KOPT-K1 (cell line): Measurements from ENCODE around the gene TRIM52.

Experiments
- H3K27ac ChIP-seq: fragments of 200-600 bp; sonication (generic); 2 replicates; pipeline ENCODE4 v1.5.1; 2016; ENCODE audit warnings: antibody characterized with exemption, mild to moderate bottlenecking, low read depth, low read length; ENCODE audit not compliant: poor library complexity, severe bottlenecking
- H3K36me3 ChIP-seq: fragments of 200-600 bp; sonication (generic); 2 replicates; pipeline ENCODE4 v1.5.1; 2017; ENCODE audit warnings: antibody characterized with exemption, mild to moderate bottlenecking, low read length, moderate library complexity; ENCODE audit not compliant: insufficient read depth
- H3K9me3 ChIP-seq: fragments of 200-600 bp; sonication (generic); 2 replicates; pipeline ENCODE4 v1.5.1; 2017; ENCODE audit warnings: antibody characterized with exemption, low read length, mild to moderate bottlenecking; ENCODE audit not compliant: insufficient read depth, poor library complexity, severe bottlenecking

TRIM52 gene

DNA sequence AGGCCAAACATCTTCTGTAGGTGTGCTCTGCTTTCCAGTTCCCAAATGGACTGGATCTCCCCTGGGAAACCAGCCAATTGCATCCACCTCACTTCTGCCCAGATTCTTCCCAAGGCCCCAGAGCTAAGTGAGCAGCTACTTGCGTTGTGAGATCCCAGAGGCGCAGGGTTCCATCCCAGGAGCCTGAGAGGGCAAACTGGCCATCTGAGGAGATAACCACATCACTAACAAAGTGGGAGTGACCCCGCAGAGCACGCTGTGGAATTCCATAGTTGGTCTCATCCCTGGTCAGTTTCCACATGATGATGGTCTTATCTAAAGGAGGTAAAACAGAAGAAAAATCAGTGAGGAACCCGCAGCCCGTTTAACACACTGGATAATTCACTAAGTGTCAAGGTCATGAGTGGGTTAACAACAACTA, 18.9 kb downstream of the TRIM52 start:
- H3K36me3 ChIP-seq: peaks cover 67% of the 10 kb centered on the region
- peak overlapping the region; percentile 86 for H3K27ac ChIP-seq
- H3K9me3 ChIP-seq: no peaks in the 10 kb centered on the region

DNA sequence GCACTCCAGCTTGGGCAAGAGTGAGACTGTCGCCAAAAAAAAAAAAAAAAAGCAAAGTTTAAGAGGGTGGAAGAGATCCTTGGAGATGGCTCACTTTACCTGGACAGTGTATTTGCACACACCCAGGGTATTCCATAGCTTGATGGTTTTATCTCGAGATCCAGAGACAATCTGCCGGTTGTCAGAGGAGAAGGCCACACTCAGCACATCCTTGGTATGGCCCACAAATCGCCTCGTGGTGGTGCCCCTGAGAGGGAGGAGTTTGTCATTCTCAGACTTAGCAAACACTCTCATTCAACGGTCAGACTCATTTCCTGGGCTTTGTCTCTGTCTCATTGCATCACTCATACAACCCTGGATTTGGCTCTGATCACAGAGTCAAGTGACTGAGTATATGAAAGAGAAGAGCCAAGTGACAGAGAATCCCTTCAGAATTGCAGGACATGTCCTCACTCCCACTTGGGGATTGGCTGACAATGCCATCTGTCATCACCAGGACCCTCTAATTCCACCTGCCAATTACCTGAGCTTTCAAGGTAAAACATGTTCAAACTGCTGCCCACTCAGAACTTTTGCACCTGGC, 19.5 kb downstream of the TRIM52 start:
- Histone ChIP-seq H3K27ac (peak overlapping the region; percentile 86), H3K36me3 (peaks cover 72% of the 10 kb centered on the region), H3K9me3 (no peaks in the 10 kb centered on the region)

DNA sequence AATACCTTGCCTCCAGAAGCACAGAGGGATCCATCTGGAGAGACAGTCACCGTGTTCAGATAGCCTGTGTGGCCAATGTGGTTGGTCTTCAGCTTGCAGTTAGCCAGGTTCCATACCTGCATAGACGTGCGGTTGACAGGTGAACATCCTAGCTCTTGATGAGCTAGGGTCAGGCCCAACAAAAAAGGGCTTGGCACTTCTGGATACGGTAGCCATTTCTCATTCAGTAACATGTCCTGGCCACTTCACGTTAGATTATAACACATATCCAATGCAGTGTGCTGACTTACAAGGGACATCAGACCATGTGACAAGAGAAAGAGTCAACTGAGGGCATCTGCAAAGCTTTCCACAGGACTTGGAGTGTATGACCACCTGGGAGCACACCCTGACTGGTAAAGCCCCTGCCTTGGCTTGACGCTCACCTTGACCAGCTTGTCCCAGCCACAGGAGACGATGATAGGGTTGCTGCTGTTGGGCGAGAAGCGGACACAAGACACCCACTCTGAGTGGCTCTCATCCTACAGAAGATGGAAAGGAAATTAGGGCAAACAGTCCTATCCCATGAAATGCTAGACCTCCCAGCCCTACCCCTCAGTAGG, 21.8 kb downstream of the TRIM52 start:
- peaks cover 95% of the 10 kb centered on the region for H3K36me3 ChIP-seq
- H3K9me3 ChIP-seq: no peaks in the 10 kb centered on the region
- H3K27ac ChIP-seq: no peak overlapping the region

DNA sequence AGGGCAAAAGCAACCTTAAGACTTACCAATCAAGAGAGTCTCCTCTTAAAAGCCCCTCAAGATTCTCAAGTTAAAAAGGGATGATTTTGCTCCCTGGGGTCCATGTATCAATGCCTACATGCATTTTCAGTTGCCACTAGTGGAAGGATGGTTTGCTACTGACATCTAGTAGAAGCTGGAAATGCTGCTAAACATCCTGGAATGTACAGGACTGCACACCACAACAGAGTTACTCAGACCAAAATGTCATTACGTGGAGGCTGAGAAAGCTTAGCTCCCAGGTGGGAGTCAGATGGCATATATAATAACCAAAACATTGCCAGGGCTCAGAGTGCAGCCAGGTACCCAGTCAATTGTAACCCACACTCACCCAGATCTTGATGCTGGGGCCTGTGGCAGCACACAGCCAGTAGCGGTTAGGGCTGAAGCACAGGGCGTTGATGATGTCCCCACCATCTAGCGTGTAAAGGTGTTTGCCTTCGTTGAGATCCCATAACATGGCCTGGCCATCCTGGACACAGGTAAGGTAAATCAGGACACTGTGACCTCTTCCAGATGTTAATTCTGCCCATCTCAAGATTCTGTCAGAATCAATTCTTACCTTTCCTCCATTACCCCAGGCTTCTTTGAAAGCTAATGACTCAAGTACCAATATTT, 23.1 kb downstream of the TRIM52 start:
- Histone ChIP-seq H3K36me3 (peaks cover 99% of the 10 kb centered on the region), H3K27ac (no peak overlapping the region)

GRCh38 chr5:181236954-181237641, 23.8 kb downstream of the TRIM52 start:
- Histone ChIP-seq H3K9me3 (no peaks in the 10 kb centered on the region), H3K27ac (no peak overlapping the region), H3K36me3 (peaks cover 99% of the 10 kb centered on the region)

More for the DNA sequence above, 23.1 kb downstream of the TRIM52 start:
- H3K9me3 ChIP-seq: no peaks in the 10 kb centered on the region

DNA sequence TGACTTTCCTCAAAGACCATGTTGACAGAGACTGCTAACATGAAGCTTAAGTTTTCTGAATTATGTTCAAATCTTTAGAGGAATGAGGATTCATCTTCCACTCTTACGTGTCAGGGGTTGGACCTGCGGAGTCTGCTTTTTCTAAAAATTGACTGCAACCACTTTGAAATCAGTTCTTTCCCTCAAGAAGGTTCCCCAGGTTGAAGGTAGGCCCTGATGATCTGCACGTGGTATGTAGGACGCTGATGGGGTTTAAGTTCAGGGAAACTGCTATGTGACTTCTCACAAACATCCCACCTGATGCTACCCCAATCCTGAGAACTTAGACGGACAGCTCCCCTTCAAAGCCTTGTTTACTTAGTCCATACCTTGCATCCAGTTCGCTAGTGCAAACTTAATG, 24.5 kb downstream of the TRIM52 start:
- Histone ChIP-seq H3K9me3 (no peaks in the 10 kb centered on the region), H3K36me3 (peaks cover 99% of the 10 kb centered on the region), H3K27ac (no peak overlapping the region)

DNA sequence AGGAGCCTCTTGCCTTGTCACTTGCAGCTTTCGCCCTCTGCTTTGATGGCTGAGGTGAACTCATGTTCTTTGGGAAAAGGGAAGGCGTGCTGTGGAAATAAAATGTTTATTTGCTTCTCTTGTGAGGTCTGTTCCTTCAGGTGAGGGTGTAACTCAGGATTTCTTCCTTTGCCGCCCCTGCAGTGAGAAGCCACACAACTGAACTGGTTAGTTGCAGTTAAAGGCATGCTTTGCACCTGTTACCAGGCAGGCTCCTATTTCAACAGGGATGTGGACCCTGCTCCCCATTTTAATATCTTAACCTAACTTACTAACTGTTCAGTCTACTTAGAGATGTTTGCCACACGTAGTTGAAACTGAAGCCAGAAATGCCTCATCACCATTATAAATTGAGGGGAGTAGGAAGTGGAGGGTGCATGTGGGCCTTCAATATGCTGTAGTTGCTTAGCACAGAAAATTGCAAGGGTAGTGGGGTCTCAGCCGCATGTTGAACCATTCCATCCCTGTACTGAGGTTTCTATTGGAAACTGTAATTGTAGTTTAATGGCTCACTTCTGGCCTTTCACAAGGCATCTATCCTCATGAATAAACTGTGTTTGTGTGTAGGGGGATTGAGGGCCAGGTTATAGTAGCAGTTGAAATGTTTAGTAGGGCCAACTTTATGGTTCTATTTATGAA, 25.1 kb downstream of the TRIM52 start:
- Histone ChIP-seq H3K36me3 (peaks cover 99% of the 10 kb centered on the region), H3K9me3 (no peaks in the 10 kb centered on the region), H3K27ac (no peak overlapping the region)

- Histone ChIP-seq H3K9me3 (no peaks in the 10 kb centered on the region), H3K27ac (no peak overlapping the region), H3K36me3 (peaks cover 96% of the 10 kb centered on the region)
Measured at GRCh38 chr5:181235323-181235688, 25.6 kb downstream of the TRIM52 start.

GRCh38 chr5:181234455-181235306, 26.3 kb downstream of the TRIM52 start:
- H3K36me3 ChIP-seq: peaks cover 90% of the 10 kb centered on the region
- H3K27ac ChIP-seq: no peak overlapping the region
- H3K9me3 ChIP-seq: no peaks in the 10 kb centered on the region

- no peaks in the 10 kb centered on the region for H3K9me3 ChIP-seq
- H3K36me3 ChIP-seq: peaks cover 89% of the 10 kb centered on the region
- H3K27ac ChIP-seq: no peak overlapping the region
Measured at GRCh38 chr5:181233801-181234454, 27.0 kb downstream of the TRIM52 start.

DNA sequence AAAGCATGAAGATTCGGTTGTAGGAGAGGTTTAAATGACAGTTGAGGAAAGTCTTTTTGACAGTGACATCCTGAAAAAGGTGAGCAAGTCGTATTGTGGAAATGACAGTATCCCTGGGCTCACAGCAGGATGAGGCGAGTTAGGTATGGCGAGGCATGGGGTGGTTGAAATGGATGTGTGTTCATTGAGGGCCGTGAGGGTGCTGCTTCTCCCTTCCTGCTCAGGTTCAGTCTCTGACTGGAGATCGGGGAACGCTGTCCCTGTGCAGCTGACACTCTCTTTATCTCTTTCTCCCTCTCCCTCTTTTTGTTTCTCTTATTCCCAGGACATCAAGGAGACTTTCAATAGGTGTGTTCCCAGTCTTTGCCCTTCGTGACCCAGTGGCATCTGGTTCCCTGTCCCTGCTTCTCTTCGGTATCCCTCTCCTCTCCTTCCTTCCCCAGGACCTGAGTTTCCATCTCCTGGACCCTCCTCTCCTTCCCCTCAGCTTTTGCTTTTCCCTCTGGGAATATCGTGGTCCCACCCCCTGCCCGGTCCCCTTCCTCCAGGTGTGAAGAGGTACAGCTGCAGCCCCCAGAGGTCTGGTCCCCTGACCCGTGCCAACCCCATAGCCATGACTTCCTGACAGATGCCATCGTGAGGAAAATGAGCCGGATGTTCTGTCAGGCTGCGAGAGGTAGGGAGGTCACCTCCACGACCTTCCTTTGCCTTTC, 27.7 kb downstream of the TRIM52 start:
- Histone ChIP-seq H3K9me3 (no peaks in the 10 kb centered on the region), H3K36me3 (peaks cover 83% of the 10 kb centered on the region), H3K27ac (no peak overlapping the region)

GRCh38 chr5:181232593-181232992, 28.4 kb downstream of the TRIM52 start:
- no peaks in the 10 kb centered on the region for H3K9me3 ChIP-seq
- H3K36me3 ChIP-seq: peaks cover 81% of the 10 kb centered on the region
- H3K27ac ChIP-seq: no peak overlapping the region

DNA sequence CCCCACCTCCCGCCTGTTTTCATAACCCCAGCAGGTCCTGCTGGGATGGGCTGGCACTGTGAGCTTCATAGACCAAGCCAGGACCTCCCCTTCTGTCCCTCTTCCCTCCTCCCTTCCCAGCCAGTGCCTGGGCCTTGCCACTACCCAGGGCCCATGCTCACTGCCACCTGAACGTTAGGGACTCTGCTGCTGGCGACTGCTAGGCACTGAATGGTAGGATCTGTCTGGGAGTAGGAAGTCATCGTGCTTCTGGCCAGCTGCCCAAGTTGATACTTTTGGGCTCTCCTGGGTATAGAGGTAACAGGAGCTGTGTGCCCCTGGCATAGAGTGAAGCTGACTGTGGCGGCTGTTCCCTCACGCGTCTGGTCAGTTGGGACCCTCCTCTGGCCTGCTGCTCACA, 29.5 kb downstream of the TRIM52 start:
- H3K9me3 ChIP-seq: no peaks in the 10 kb centered on the region
- peaks cover 81% of the 10 kb centered on the region for H3K36me3 ChIP-seq
- H3K27ac ChIP-seq: peak overlapping the region; percentile 81
